ENCODE results near the gene MUC5AC.

The MUC5AC gene

GRCh38 chr11:1199751-1200610, 42.2 kb downstream of the MUC5AC start:
- no peaks in the 10 kb centered on the region for H3K36me3 Mint-ChIP-seq
- H3K4me1 Mint-ChIP-seq, result no peaks in the 10 kb centered on the region
- no peak overlapping the region for H3K27ac Mint-ChIP-seq
- H3K27me3 Mint-ChIP-seq, result no peaks in the 10 kb centered on the region
- no peak overlapping the region for H3K4me3 Mint-ChIP-seq
- H3K9me3 Mint-ChIP-seq, result no peaks in the 10 kb centered on the region

GRCh38 chr11:1200611-1201191, 42.9 kb downstream of the MUC5AC start:
- Mint-ChIP-seq H3K27me3 (no peaks in the 10 kb centered on the region), H3K36me3 (no peaks in the 10 kb centered on the region), H3K4me3 (no peak overlapping the region), H3K4me1 (no peaks in the 10 kb centered on the region), H3K27ac (no peak overlapping the region), H3K9me3 (no peaks in the 10 kb centered on the region)

- no peaks in the 10 kb centered on the region for H3K4me1 Mint-ChIP-seq
- H3K4me3 Mint-ChIP-seq, result no peak overlapping the region
- no peaks in the 10 kb centered on the region for H3K9me3 Mint-ChIP-seq
- H3K27me3 Mint-ChIP-seq, result no peaks in the 10 kb centered on the region
- H3K27ac Mint-ChIP-seq, result no peak overlapping the region
- H3K36me3 Mint-ChIP-seq, result no peaks in the 10 kb centered on the region
These were observed 43.8 kb downstream of the MUC5AC start for GRCh38 chr11:1201395-1202153.

- Mint-ChIP-seq H3K36me3 (no peaks in the 10 kb centered on the region), H3K27me3 (no peaks in the 10 kb centered on the region), H3K4me3 (no peak overlapping the region)
These were observed 44.5 kb downstream of the MUC5AC start for GRCh38 chr11:1202154-1202775.

GRCh38 chr11:1202776-1203504, 45.2 kb downstream of the MUC5AC start:
- no peaks in the 10 kb centered on the region for H3K27me3 Mint-ChIP-seq
- no peak overlapping the region for H3K27ac Mint-ChIP-seq
- H3K9me3 Mint-ChIP-seq, result no peaks in the 10 kb centered on the region
- H3K4me1 Mint-ChIP-seq, result no peaks in the 10 kb centered on the region
- H3K4me3 Mint-ChIP-seq, result no peak overlapping the region
- H3K36me3 Mint-ChIP-seq, result no peaks in the 10 kb centered on the region

More at GRCh38 chr11:1202154-1202775, 44.5 kb downstream of the MUC5AC start:
- H3K4me1 Mint-ChIP-seq, result no peaks in the 10 kb centered on the region
- no peak overlapping the region for H3K27ac Mint-ChIP-seq
- no peaks in the 10 kb centered on the region for H3K9me3 Mint-ChIP-seq

GRCh38 chr11:1203505-1204271, 45.9 kb downstream of the MUC5AC start:
- Mint-ChIP-seq H3K27ac (no peak overlapping the region), H3K27me3 (no peaks in the 10 kb centered on the region), H3K36me3 (no peaks in the 10 kb centered on the region), H3K4me3 (no peak overlapping the region), H3K4me1 (no peaks in the 10 kb centered on the region), H3K9me3 (no peaks in the 10 kb centered on the region)

- Mint-ChIP-seq H3K4me1 (no peaks in the 10 kb centered on the region), H3K27ac (no peak overlapping the region), H3K4me3 (no peak overlapping the region), H3K9me3 (no peaks in the 10 kb centered on the region), H3K27me3 (no peaks in the 10 kb centered on the region), H3K36me3 (no peaks in the 10 kb centered on the region)
These were observed 46.8 kb downstream of the MUC5AC start for GRCh38 chr11:1204381-1205101.

- Mint-ChIP-seq H3K4me3 (no peak overlapping the region), H3K27ac (no peak overlapping the region)
These were observed 47.6 kb downstream of the MUC5AC start for GRCh38 chr11:1205121-1205986.

GRCh38 chr11:1205987-1206331, 48.2 kb downstream of the MUC5AC start:
- peaks cover under 1% of the 10 kb centered on the region for H3K9me3 Mint-ChIP-seq
- H3K4me1 Mint-ChIP-seq, result no peaks in the 10 kb centered on the region
- H3K4me3 Mint-ChIP-seq, result no peak overlapping the region
- peaks cover 3% of the 10 kb centered on the region for H3K27me3 Mint-ChIP-seq
- H3K36me3 Mint-ChIP-seq, result no peaks in the 10 kb centered on the region
- no peak overlapping the region for H3K27ac Mint-ChIP-seq

More at GRCh38 chr11:1205121-1205986, 47.6 kb downstream of the MUC5AC start:
- H3K4me1 Mint-ChIP-seq, result no peaks in the 10 kb centered on the region
- H3K9me3 Mint-ChIP-seq, result no peaks in the 10 kb centered on the region
- H3K36me3 Mint-ChIP-seq, result no peaks in the 10 kb centered on the region
- H3K27me3 Mint-ChIP-seq, result peaks cover 2% of the 10 kb centered on the region

- no peak overlapping the region for H3K27ac Mint-ChIP-seq
- H3K27me3 Mint-ChIP-seq, result peaks cover 6% of the 10 kb centered on the region
- H3K9me3 Mint-ChIP-seq, result peaks cover 7% of the 10 kb centered on the region
- H3K4me1 Mint-ChIP-seq, result no peaks in the 10 kb centered on the region
- H3K4me3 Mint-ChIP-seq, result no peak overlapping the region
- H3K36me3 Mint-ChIP-seq, result peaks cover 5% of the 10 kb centered on the region
These were observed 48.9 kb downstream of the MUC5AC start for GRCh38 chr11:1206391-1207271.

- Mint-ChIP-seq H3K27ac (no peak overlapping the region), H3K4me1 (no peaks in the 10 kb centered on the region), H3K4me3 (no peak overlapping the region), H3K36me3 (peaks cover 9% of the 10 kb centered on the region), H3K9me3 (peaks cover 17% of the 10 kb centered on the region), H3K27me3 (peaks cover 9% of the 10 kb centered on the region)
These were observed 49.8 kb downstream of the MUC5AC start for GRCh38 chr11:1207401-1208143.

GRCh38 chr11:1208144-1208393, 50.3 kb downstream of the MUC5AC start:
- no peak overlapping the region for H3K4me3 Mint-ChIP-seq
- peaks cover 20% of the 10 kb centered on the region for H3K9me3 Mint-ChIP-seq
- peaks cover 9% of the 10 kb centered on the region for H3K36me3 Mint-ChIP-seq
- peaks cover 9% of the 10 kb centered on the region for H3K27me3 Mint-ChIP-seq
- H3K4me1 Mint-ChIP-seq, result no peaks in the 10 kb centered on the region
- H3K27ac Mint-ChIP-seq, result no peak overlapping the region

Measured in activated naive CD4-positive, alpha-beta T cell treated with anti-CD3 and anti-CD28 coated beads, Interleukin-2, amount 50 U/mL, for 24 hours (primary cell).